OCI-LY7 (cell line): ENCODE results near the gene GLRX5.

Source experiments
- CTCF ChIP-seq: fragments of 200-600 bp; sonication (generic); conservative IDR thresholded peaks from 2 replicates; pipeline ENCODE4 v1.5.1; 2014; ENCODE audit warnings: mild to moderate bottlenecking, antibody characterized with exemption, low read length, moderate library complexity, mixed read lengths
- EZH2phosphoT487 ChIP-seq: fragments of 200-600 bp; sonication (generic); IDR thresholded peaks from 2 replicates; pipeline ENCODE4 v1.6.1; 2018; ENCODE audit warnings: low read depth, borderline replicate concordance, mild to moderate bottlenecking, mixed run types, antibody characterized with exemption, low read length, moderate library complexity, mixed read lengths

GRCh38 chr14:95573313-95573712, 38.5 kb downstream of the GLRX5 start:
- TF ChIP-seq CTCF (no peak), EZH2phosphoT487 (no peak)
